Metanephros (tissue), 2 donors: ENCODE data around the gene ENTPD5. TPM values are rescaled to one million over a fixed set of nuclear protein-coding genes. Genes with fewer than 3 reads are reported as not detected.

Experiments
- small RNA-seq: library from RNA; depleted of rRNA; stranded (forward); fragments of <200 nt; gene quantifications from one replicate; pipeline ENCODE3, GENCODE V24; 2014; ENCODE audit warnings: low replicate concordance
- total RNA-seq: library from RNA; depleted of rRNA; stranded (reverse); fragments of >200 nt; gene quantifications from one replicate; pipeline ENCODE4 v1.2.3, GENCODE V29; 2014

ENTPD5 gene
- 41.0 TPM for total RNA-seq

GRCh38 chr14:74018586-74019407 lies at the start of gene ENTPD5, which contains the start of gene BBOF1:
ENTPD5 (minus strand) TSS chr14:74019288; CDS start chr14:73988102, 31,186 bp downstream.
BBOF1 (plus strand) TSS chr14:74019349; CDS start chr14:74019479, 130 bp downstream.

GRCh38 chr14:73949752-73950734 lies 69.0 kb downstream of the ENTPD5 start, which contains the start of the genes COQ6 and FAM161B:
COQ6 (plus strand) TSS chr14:73950302; CDS start chr14:73950333, 31 bp downstream.
FAM161B (minus strand) TSS chr14:73950094; CDS start chr14:73950026, 68 bp downstream.

Small RNA genes lying within 50 kb of the gene (small RNA-seq; reads per million reads assigned to genes)
- not detected for gene AC005480.2

Other genes starting within 250 kb of the ENTPD5 start
- 14.8 TPM for gene PTGR2, start 167.5 kb downstream of the ENTPD5 start, total RNA-seq
- 71.8 TPM for gene ZNF410, start 132.4 kb downstream of the ENTPD5 start, total RNA-seq
- gene FAM161B, start 69.2 kb downstream of the ENTPD5 start, total RNA-seq: 8.5 TPM
- 32.0 TPM for gene COQ6, start 69.0 kb downstream of the ENTPD5 start, total RNA-seq
- gene BBOF1, start 61 bp upstream of the ENTPD5 start, total RNA-seq: 5.8 TPM
- gene ALDH6A1, start 65.2 kb upstream of the ENTPD5 start, total RNA-seq: 82.3 TPM
- gene LIN52, start 65.7 kb upstream of the ENTPD5 start, total RNA-seq: 13.8 TPM
- gene VSX2, start 220.2 kb upstream of the ENTPD5 start, total RNA-seq: not detected